Pons (tissue), 1 donor: ENCODE results near the gene KRTAP9-9.
"Not testable (repeated sequence)": the region's sequence is repeated elsewhere in the genome, so short reads cannot be mapped to it uniquely, and the experiment has no call there.

ENCODE experiments used
- DNase-seq: peaks from one replicate; pipeline ENCODE4 v3.0.0-alpha.2; 2016; ENCODE audit warnings: low spot score

Gene KRTAP9-9

GRCh38 chr17:41265078-41265477, 9.9 kb downstream of the KRTAP9-9 start, which contains the start of gene KRTAP9-6:
TSS of gene KRTAP9-6 (plus strand) at chr17:41265378. CDS start at chr17:41265378, 0 bp downstream.
- DNase-seq = no peak

GRCh38 chr17:41267711-41268110, 12.5 kb downstream of the KRTAP9-9 start:
- no peak for DNase-seq

GRCh38 chr17:41271323-41271722, 16.1 kb downstream of the KRTAP9-9 start:
- DNase-seq = not testable (repeated sequence)

- DNase-seq = no peak
These were observed 16.7 kb downstream of the KRTAP9-9 start for GRCh38 chr17:41271858-41272257.

GRCh38 chr17:41275648-41276190, 20.5 kb downstream of the KRTAP9-9 start, which contains the start of gene KRTAP9-7:
TSS of gene KRTAP9-7 (plus strand) at chr17:41275698. CDS start at chr17:41275698, 0 bp downstream.
- DNase-seq = not testable (repeated sequence)

GRCh38 chr17:41278176-41278955, 23.2 kb downstream of the KRTAP9-9 start:
- DNase-seq = no peak

- no peak for DNase-seq
These were observed 28.9 kb downstream of the KRTAP9-9 start for GRCh38 chr17:41284043-41284442.

- no peak for DNase-seq
These were observed 29.4 kb downstream of the KRTAP9-9 start for GRCh38 chr17:41284546-41284945.

GRCh38 chr17:41287050-41287449, 31.9 kb downstream of the KRTAP9-9 start:
- DNase-seq = no peak

GRCh38 chr17:41294016-41294415, 38.8 kb downstream of the KRTAP9-9 start:
- no peak for DNase-seq

GRCh38 chr17:41296846-41297245, 41.7 kb downstream of the KRTAP9-9 start:
- DNase-seq = no peak

GRCh38 chr17:41298458-41299135, 43.4 kb downstream of the KRTAP9-9 start:
- DNase-seq = no peak

- DNase-seq = no peak
These were observed 46.1 kb downstream of the KRTAP9-9 start for GRCh38 chr17:41301204-41301790.

GRCh38 chr17:41301916-41302901, 47.0 kb downstream of the KRTAP9-9 start, which contains the start of gene KRTAP29-1:
TSS of gene KRTAP29-1 (minus strand) at chr17:41302851. CDS start at chr17:41302851, 0 bp downstream.
- no peak for DNase-seq

- DNase-seq = no peak
These were observed 47.8 kb downstream of the KRTAP9-9 start for GRCh38 chr17:41302981-41303380.

GRCh38 chr17:41304091-41304490, 48.9 kb downstream of the KRTAP9-9 start:
- DNase-seq = no peak
